GM10266 (cell line): ENCODE data around the gene MAFB.

Experiments used
- DNase-seq: peaks from one replicate; pipeline ENCODE4 v3.0.0; 2012; ENCODE audit errors: extremely low spot score
- TF ChIP-seq, protein P1 (sequence below): IDR thresholded peaks from 2 replicates; pipeline ENCODE4 v1.5.1; 2012; ENCODE audit warnings: mild to moderate bottlenecking, low read depth; ENCODE audit not compliant: control insufficient read depth, insufficient read depth; ENCODE audit errors: missing control alignments

MAFB gene

DNA sequence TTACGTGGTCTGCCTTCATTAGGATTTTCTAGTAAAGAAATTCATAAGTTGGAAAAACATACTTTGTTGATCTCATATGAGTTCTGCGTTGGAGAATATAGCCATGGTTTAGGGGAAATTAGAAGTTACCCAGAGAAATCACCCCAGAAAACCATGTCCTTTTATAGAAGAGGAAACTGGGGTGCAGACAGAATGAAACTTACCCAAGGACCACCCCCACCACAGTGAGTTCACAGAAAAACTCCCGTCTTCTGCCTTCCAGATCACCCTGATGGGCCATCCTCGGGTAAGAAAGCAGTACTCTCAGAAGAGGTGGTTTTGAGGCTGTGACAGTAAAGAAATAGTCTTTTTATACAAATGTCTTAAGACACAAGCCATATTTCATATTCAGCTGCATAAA lies 25.1 kb upstream of the MAFB start:
- no peak for DNase-seq
- TF ChIP-seq, protein P1, sequence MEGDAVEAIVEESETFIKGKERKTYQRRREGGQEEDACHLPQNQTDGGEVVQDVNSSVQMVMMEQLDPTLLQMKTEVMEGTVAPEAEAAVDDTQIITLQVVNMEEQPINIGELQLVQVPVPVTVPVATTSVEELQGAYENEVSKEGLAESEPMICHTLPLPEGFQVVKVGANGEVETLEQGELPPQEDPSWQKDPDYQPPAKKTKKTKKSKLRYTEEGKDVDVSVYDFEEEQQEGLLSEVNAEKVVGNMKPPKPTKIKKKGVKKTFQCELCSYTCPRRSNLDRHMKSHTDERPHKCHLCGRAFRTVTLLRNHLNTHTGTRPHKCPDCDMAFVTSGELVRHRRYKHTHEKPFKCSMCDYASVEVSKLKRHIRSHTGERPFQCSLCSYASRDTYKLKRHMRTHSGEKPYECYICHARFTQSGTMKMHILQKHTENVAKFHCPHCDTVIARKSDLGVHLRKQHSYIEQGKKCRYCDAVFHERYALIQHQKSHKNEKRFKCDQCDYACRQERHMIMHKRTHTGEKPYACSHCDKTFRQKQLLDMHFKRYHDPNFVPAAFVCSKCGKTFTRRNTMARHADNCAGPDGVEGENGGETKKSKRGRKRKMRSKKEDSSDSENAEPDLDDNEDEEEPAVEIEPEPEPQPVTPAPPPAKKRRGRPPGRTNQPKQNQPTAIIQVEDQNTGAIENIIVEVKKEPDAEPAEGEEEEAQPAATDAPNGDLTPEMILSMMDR: no peak

DNA sequence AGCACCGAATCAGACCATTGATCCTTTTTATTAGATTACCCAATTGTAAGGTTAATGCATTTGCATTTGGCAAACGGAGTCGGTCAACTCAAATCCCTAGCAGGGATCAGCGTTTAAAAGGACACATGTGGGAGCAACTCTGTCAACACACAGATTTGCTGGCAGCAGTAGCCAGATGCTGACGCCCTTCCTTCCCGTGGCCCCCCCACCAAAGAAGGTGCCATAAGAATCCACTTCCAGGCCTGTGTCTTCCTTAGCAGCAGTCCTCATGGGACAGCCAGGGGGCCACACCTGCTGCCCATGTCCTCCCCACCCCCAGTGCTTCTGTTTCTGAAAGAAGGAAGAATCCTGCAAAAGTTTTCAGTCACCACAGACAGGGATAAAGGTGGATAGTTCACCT lies 24.5 kb upstream of the MAFB start:
- TF ChIP-seq, protein P1: no peak
- no peak for DNase-seq

DNA sequence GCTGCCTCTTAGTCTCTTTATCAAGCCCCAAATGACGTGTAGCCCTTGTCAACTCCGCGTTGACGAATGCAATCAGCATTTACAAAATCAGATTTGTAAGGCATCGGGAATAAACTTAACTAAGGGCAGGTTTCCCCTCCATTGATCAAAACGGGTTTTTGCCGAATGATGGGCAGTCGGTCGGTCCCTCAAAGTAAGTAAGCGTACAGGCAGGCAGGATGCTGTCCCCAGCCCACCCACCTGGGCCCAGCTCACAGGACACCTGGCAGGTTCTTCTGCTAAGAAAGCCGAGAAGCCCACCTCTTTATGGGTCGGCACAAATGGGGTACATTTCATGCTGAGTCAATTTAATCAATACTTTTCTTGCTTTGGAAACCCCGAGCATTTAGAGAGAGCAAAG lies 22.0 kb upstream of the MAFB start:
- TF ChIP-seq, protein P1: no peak
- DNase-seq: no peak

DNA sequence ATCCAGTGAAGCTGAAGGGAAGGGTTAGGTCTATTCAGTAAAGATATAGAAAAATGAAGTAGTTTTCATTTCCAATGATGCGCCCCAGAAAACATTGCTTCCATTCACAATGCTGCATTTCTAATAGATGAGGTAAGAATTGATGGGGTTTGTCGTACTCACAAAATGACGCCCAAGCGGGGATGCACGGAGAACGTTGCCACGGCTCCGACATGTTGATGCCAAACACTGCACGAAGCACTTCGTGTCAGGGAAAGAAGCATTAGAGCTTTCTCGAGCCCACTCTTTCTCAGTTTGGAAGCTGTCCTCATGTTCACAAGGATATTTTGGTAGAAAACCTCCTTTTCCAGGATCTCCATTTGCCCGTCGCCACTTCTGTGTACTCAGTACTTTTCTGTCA lies 21.6 kb upstream of the MAFB start:
- TF ChIP-seq, protein P1: no peak
- no peak for DNase-seq

DNA sequence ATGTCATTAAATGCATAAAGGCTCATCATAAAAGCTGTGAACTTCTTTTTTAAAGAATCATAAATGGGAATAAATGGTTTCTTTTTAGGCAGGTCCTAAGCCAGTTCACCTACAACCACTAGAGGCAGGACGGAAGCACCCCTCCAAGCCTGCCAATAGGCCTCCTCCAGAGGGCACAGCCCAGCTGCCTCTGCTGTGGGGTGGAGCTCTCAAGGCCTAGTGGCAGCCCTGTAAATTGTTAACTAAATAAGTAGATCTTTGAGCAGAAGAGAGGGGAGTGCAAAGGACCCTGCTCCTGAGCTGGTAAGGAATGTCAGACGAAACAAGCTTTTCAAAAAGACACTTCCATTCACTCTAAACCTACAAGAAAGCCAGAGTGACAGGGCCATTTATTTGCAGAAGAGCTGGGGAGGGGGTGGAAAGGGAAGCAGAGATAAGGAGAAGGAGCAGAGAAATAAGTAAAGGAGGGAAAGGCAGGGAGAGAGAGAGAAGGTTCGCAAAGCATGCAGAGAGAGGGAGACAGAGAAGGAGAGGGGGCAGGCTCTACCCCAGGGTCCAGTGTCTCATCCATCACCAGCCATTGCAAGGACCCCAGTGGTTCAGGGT lies 18.0 kb upstream of the MAFB start:
- TF ChIP-seq, protein P1: peak; percentile 2
- DNase-seq: no peak

DNA sequence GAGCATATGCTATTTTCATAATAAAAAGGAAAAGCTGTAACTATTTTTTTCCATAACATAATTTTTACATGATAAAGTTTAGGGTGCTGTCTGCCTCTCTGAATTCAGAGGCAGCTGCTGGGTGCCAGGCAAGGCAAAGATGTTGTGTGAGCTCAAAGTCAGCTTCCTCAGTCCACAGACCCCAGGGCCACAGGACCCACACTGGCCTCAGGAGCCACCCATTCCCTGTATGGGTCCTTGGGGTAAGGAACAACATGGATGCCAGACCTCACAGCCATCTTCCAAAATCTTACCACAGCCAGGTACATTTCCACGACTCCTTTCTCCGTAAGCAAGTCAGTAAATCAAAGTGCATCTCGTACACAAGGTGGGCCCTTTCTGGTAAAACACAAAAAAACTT lies 16.4 kb upstream of the MAFB start:
- no peak for DNase-seq
- TF ChIP-seq, protein P1: no peak

DNA sequence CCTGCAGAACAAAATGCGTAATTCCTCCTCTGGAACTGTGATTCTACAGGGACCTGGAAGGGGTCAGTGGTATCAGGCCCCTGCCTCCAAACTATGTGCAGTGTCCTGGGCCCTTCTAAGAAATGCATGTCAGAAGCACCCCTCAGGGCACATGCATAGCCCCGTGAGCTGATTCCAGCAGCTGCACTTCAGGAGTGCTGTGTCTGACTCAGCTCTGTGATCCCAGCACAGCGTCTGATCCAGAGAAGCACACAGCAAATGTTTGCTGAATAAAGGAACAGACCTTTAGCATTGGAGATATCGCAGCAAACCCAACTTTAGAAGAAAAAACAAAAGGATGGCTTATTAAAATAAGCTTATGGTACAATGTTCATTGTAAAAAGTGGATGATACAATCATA lies 15.8 kb upstream of the MAFB start:
- DNase-seq: no peak
- TF ChIP-seq, protein P1: no peak
